HG02885 (cell line): ENCODE results near the gene TBX20.
"Not testable (repeated sequence)": the region's sequence is repeated elsewhere in the genome, so short reads cannot be mapped to it uniquely, and the experiment has no call there.

Experiments
- ATAC-seq: cut with Tn5 transposase; IDR thresholded peaks from one replicate; pipeline ENCODE4 v1.9.1; 2021; ENCODE audit warnings: mild to moderate bottlenecking; ENCODE audit not compliant: unreplicated experiment, poor library complexity

TBX20 gene

DNA sequence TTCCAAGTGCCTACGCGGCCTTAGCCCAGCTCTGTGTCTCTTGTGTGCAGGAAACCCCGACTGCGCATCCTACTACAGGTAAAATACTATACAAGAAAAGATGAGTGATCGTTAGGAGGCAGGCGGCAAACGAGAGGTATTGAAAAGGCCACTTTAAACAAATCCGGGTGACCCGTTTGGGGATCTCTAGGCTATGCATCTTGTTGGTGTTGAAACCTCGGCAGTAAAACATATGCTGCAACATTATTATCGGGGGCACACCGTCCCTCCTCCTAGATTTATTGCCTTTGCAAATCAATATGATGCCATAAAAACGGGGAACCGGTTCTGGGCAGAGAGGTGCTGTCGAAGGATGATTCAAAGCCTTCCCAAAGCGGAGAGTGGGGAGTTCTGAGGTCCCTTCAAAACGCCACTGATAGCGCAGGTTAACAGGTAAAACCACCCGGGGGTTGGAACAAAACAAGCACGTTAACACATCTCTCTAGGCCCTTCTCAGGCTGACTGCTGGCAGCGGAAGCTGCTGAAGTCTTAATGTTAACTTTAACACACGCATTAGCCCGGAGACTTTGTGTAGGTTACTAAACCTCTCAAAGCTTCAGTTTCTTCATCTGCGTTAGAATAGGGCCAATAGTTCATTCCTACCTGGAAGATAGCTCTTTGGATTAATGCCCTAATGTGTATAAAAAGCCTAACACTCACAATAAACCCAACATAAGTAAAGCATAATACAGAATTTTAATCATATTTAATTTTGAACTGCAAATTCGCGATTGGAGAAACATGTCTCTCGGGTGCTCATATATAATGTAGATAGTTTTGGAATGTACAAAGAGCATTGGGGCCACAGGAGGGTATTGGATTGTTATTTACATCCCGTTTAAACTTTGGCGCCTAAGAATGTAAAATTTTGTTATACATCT is 2.6 kb upstream of the TBX20 start:
- ATAC-seq, result no peak

DNA sequence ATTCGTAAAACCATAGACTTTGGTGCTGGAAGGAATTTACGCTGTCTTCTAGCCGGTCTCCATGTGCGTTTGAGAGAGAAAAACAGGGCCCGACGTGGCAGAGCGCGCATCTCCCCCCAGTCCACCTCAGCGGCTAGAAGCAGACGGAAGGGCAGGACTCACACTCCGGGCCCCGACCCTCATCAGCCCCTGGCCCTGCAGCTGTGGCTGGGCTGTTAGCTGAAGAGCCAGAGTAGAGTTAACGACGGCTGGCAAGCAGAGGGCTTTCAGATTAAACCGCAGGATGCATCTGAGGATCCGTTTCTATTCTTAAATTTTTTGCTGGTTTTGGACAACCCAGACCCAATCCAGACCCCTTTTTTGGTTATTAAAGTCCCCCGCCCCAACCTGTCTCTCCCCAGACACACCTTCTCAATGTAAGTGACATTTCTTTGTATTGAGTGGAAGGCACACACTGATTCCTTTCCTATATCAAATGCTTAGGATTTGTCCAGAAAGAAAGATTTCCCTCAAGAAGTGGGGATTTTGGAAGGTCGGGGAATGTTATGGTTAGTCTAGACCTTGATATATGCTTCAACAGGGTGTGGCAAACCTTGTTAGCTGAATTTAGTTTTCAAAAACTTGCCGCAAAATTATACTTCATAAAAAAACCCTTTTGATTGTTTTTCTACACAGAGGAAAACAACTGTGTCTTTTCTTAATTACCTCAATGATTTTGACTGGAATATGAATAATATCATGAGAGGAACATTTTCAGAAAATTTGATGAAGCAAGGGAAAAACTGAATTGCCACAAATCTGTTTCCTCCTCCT is 1.7 kb upstream of the TBX20 start:
- no peak for ATAC-seq

DNA sequence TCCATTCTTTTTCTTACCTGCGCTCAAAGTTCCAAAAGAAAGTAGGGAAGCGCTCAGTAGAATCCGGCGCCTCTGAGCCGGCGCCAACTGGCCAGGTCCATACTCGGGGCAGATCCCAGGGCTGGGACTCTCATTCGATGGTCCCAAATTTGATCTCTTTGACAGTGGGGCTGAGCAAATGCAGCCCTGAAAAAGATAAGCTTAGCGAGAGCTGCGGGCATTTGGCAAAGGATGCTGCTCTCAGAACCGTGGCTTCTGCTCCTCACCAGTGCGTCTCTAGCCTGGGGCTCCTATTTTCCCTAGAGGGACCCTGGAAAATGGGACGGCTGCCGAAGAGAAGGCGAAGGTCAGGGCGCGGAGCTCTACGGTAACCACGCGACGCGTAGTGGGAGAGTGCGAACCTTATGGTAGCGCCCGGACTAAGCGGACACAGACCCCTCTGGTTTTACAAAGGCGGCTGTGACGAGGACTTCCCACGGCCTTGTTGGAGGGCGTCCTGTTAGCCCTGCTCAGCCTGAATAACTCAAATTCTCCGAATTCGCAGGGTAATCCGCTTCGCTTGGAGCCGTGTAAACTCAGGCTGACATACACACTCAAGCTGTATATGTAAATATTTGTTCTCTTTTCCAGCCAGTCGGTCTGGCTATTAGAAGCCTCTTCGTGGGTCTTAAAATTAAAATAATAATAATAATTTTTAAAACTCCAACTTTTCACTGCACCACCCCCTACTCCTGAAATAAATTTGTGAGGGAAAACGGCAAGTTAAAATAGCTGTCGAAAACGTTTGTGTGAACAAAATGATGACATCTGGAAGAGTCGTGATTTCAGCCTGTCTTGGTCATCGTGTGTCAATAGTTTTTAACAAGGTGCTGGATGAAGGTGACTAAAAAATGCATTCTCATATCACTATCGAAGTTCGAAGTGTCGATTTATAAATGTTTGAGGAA is 869 bp upstream of the TBX20 start:
- ATAC-seq, result no peak

DNA sequence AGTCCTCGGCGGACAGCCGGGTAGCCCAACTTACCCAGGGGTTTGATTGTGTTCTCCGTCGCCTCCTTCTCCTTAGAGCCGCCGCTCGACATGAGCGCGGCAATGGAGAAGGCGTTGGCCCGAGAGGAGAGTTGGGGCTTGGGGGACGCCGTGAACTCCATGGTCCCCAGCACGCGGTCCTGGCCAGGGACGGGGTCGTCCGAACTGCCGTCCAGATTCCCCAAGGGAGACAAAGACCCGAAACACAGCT is 515 bp downstream of the TBX20 start:
- ATAC-seq, result no peak

DNA sequence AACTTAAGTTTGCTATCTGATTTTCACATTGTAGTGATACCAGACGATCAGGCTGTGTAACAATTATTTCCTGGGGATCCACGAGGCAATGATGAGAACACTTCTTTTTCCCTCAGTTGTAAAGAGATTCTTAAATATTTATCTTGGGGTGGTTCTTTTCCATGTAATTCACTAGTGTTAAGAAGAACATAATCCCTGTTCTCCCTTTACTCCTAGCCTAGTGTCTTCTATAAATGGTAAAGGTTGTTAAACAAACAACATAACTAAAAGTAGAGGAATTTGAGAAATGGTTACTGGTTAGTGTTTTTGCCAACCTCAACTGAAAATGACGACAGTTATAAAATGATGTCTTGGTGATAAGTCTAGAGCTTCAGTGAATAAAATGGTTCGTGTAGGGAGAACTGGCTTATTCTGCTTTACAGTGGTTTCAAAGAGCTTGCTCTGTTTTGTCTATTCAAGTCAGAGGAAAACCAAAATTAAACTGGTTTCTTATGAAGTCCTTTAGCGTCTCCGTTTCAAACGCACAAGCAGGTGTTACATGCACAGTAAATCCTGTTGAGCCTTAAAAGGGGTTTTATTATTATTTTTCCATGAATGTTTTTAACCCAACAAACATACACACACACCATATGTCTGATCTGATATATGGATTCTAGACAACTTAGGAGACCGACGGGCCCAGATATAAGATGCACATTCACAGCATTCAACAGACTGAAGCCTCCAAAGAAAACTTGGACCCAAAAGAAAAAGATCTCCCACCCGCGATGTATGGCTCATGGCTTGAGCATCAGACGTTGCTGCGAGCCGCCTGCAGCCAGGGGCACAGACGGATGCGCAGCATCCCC is 1.1 kb downstream of the TBX20 start:
- no peak for ATAC-seq

DNA sequence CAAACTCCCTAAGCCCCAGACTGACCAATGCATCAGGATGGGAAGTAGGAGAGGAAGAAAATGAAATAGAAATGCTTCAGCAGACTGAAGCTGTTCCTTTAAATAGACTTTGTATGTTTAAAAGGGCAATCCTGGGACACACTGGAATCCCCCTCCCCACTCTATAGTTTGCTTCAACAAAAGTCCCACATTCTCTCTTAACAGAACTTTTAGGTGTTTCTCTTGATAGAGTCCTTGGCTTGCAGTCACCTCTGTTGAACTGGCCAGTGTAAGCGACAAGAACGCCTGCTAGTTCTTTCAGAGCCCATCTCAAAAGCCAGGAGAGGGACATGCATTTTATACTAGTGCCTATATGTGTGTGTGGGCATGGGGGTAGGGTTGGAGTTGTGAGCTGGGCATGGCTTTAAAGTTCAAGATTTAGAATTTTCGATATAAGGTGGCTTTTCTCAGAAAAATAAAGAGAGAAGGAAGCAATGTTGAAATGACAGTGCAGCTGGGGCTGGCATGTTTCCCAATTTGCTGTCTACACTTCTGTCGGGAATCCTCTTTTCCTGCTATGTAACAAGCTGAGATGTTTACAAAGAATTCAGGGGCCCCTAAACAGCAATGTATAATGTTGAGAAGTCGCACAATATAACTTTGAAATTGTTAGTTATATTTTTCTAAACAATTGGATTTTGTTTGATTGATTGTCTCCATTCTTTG is 2.1 kb downstream of the TBX20 start:
- no peak for ATAC-seq

DNA sequence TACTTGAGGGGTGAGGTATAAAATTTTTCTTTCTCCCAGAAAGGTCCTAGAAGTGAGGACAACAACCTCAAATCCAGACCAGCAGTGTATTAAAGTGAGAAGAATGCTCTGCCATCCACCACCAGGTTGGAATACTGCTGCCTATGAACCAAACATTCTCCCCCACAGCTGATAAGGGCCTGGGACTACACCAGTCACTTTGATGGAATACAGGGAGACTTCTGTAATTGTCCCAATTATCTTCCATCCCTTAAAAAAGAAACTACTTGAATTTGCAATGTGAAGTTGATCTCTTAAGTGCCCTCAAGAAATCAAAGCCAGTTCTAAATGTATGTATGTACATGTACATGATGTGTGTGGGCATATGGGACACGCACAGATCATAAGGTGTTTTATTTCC is 3.0 kb downstream of the TBX20 start:
- no peak for ATAC-seq

DNA sequence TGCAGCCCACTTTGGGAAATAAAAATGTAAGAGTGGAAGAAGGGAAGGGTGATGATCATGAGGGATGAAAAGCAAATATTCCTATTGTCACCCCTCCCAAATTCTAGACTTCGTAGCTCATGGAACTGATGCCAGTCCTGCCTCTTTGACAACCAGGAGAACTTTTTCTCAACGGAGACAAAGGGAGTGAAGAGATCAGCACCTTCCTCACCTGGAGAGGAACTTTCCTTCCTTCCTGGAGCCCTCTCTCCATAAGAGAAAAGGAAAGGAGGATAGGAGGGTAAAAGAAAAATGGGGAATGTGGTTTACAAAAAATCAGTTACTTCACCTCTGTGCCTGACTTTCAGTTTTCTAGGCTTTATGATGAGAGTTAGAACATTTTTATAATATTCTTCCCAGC is 3.4 kb downstream of the TBX20 start:
- ATAC-seq, result no peak

DNA sequence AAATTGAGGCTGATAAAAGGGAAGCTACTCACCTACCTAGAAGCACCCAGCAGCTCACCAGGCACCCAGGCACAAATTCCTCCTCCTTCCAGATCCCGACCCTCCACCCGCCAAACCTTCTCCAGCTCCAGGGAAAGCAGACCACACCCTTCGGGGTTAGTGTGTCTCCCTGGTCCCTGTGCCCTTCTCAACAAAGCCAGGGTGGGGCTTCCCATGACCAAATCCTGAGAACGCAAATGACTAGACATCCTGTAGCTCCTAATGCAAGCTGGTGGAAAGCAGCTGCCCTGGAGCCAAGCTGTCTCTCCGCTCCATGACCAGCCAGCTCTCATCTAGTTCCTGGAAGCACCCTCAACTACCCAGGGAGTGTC is 4.4 kb downstream of the TBX20 start:
- ATAC-seq, result no peak

DNA sequence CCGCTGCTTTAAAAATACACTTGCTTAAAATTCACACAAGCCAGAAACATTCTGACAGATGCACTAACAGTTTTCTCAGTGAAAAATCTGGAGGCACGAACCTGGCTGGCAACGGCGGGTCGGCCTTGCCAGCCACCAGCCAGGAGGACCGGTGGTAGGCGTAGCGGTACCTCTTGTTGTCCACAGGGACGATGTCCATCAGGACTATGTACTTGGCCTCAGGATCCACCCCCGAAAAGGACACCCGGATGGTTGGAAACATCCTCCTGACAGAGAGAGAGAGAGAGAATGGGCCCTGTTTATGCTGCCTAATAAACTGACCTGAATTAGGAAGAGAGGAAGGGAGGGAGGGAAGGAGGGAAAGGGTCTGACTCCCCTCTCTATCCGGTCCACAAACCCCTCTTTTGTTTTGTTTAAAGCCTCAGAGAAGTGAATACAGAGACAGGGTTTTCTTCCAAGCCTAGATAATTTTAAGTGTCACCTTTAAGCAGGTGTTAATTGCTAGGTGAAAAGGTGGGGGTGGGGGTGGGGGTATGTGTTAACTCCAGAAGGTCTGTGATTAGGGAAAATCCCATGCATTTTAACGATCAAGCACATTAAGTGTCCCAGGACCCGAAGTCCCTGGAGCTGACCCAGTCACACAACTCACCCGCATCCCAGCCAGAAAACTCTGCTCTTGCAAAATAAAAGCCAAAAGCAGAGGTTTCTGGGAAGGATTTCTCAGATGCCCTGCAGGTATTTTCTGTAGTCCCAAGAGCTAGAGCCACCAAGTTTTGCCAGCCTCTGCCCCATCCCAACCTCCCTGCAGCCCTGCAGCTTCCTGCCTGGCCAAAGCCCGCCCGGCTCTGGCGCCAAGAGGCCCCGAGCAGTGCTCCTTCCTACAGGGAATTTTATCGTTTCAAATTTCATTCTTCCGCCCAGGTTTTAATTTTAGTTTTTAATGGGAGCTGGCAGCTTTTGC is 5.0 kb downstream of the TBX20 start:
- no peak for ATAC-seq

DNA sequence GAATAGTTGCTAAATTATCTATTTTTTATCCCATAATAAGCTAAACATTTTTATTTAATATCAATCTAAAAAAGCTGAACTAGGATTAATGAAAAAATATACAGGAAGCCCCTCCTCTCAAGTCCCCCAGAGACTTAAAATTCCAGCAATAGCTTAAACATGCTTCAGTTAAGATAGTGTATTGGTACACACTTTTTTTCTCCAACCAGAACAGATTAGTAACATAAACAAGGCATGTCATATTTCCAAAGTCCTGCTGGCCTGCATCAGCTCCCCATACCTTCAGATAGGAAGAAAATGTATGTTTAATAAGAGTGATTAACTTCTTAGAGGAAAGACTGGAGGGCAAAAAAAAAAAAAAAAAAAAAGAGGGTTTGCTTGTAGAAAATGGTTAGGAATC is 7.1 kb downstream of the TBX20 start:
- no peak for ATAC-seq

DNA sequence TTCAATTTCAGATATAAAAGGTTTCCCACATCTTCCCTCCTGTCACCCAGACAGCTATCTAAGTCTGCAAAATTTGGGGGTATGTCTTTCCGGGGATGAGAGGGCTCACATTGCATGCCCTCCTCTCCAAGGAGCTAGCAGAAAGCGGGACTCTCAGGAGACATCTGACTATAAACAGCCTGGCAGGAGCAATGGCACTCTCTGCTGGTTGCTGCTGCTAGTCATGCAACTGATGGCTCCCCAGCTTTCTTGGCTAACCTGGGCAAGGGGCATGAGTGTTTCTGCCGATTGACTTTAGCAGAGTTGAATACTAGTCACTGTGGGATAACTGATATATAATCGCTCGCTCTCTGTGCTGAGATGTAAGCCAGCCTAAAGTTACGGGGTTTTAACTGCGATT is 12.0 kb downstream of the TBX20 start:
- no peak for ATAC-seq

DNA sequence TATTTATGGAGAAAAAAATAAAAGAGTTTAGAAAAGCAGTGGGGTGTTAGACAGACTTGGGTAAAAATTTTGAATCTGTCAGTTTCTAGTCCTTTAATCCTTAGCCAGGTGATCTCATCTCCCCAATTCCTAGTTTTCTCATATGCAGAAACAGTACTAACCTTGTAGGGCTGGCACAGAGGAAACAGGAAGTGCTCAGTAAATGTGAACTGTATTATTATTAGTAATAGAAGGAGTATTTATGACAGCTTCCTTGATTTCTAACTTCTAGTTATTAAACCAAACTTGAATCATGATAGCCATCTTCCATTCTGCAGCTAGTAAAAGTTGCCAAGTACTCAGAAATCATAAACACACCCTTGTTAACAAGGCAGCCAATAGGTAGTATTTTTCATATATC is 12.5 kb downstream of the TBX20 start:
- ATAC-seq, result no peak

DNA sequence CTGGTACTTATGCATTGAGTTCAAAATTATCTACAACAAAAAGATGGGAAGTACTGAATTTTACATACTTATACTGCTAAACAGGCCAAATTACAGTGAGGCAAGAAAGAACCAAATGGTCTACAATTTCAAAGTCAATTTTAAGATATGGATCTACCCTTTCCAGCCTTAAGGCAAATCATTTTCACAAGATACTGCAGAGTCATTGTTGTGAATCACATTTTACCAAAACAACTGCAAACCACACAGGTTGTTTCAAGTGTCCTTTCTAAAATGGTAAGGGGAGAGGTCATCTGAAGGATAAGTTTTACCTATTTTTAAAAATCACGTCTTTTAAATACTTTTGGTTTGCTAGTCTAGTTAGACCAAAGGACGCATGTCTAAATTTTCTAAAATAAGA is 12.9 kb downstream of the TBX20 start:
- not testable (repeated sequence) for ATAC-seq

DNA sequence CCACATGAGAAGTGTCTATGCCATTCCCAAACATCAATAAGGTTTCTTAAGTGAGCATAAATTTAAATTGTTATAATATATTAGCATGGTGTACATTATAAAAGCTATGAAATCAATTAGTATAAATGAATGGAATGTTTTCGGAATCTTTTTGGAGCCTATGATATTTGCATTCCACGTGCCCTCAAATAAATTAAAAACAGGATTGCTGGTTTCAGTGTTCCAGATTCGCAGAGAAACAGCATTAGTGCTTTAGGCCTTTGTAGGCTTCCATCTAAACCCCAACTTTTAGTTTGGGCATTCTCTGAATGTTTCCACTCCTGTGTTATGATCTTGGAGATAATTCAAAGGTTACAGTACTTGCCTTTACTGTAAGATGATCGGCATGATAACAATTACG is 15.4 kb downstream of the TBX20 start:
- ATAC-seq, result not testable (repeated sequence)

DNA sequence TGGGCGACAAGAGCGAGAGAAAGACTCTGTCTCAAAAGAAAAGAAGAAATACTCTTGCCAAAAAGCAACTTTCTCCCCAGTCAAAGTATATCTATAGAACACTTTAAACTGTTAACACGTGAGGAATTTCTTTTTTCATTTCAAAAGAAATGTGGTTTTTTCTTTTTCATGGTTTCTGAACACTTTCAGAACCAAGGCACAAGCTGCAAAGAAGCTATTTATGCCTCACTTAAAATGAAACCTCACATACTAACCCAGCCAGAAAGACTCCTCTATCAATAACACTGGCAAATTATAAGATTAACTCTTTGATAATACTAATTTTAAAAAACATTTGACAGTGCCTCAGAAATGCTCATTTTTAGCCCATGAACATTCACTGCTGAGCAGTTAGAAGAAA is 20.9 kb downstream of the TBX20 start:
- ATAC-seq, result peak; percentile 51

DNA sequence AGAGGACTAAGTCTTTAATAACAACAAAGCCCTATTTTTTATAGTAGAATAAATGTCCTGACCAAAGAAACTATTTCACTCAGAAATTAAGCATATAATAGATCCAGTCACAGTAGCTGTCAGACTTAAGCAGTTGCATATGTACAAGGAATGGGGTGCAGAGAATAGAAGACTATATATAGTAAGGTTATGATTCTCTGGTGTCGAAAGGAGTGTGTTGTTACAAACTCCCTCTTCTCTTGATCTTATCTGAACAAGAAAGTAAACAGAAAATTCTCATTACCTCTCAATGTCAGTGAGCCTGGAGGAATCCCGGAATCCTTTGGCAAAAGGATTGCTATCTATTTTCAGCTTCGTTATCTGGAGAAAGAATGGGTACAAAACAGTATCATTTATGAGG is 22.7 kb downstream of the TBX20 start:
- ATAC-seq, result not testable (repeated sequence)

DNA sequence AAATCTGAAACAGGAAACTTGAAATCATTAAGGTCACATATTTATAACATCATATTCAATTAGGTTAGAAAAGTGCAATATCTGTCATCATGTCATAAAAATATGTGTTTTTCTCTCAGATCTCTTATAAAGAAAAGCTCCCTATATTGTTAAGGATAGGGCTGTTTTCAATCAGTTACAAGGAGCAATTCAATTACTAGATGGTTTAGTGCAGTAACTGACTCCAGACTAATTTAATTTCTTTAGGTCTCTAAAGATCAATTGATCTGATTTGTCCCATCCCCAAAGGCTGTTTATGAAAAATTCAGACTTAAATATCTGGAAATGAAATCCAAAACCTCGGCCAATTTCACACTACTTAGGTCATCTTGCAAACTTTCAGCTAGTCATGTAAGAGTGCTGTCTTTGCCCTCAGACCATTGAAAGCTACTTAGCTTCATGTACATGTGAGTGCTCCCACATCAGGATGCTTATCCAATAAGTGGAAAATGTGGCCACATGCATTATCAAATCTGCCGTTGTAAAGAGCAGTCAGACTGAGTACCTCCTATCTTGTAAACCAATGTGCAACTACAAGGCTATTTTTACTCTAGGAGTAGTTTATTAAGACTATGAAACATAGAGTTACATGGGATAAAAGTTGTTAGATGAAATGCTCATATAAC is 24.7 kb downstream of the TBX20 start:
- not testable (repeated sequence) for ATAC-seq
